ENCODE results near the gene FOLR3.
"Not testable (repeated sequence)": the region's sequence is repeated elsewhere in the genome, so short reads cannot be mapped to it uniquely, and the experiment has no call there.

The FOLR3 gene

DNA sequence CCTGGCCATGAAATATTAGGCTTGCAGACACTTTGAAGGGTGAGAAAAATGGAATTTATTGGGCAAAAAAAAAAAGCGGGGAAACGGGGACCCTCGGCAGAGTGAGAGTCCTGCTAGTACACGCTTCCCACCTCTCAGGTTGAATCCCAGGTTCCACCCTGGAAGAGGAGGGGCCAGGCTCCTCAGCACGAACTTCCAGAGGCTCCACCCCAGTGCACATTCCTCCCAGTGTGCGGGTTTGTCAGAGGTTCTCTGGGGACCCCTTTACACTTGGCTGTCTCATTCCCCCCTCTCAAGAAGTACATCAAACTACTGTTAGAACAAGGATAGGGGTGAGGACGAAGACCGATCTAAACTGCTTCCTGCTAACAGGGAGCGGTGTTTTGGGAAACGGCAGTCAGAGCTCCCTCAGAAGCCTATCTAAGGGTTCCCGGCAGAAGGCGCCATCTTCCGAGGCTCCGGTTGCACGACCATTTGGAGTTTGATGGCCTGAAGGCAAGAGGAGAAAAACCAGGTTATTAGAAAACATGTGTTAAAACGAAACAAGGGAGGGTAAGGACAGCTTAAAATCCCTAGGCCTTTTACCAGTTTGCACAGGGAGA is 27.5 kb downstream of the FOLR3 start:
- DNase-seq (ENCODE audit: low read depth in 2 of 2): no peak

- not testable (repeated sequence) for DNase-seq (ENCODE audit: low read depth in 2 of 2)
Observed at GRCh38 chr11:72164187-72164586, 28.7 kb downstream of the FOLR3 start.

- DNase-seq (ENCODE audit: low read depth in 2 of 2): not testable (repeated sequence)
Observed at GRCh38 chr11:72169046-72169555, 33.6 kb downstream of the FOLR3 start.

- DNase-seq (ENCODE audit: low read depth in 2 of 2): not testable (repeated sequence)
Observed at GRCh38 chr11:72169754-72170153, 34.2 kb downstream of the FOLR3 start.

DNA sequence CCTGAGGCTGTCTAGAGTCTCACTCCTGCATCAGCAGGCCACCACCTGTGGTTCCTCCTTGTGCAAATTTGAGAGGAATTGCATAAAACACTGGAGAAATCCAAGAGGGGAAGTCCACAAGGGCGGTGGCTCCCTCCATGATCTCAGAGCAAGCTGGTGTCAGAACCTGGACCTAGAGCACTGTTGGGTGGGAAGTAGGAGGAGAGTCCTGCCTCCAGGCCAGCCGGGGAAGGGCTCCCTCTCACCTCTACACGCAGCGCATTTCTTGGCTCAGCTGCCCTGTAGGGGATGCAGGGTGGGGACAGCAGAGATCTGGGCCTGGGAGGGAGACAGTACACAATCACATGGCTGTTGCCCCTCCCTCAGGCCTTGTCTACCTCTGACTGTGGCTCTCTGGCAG is 36.5 kb downstream of the FOLR3 start:
- not testable (repeated sequence) for DNase-seq (ENCODE audit: low read depth in 2 of 2)

GRCh38 chr11:72173291-72173690 is 37.8 kb downstream of the FOLR3 start:
- DNase-seq (ENCODE audit: low read depth in 2 of 2): no peak

GRCh38 chr11:72174302-72175070 is 39.0 kb downstream of the FOLR3 start:
- no peak for DNase-seq (ENCODE audit: low read depth in 2 of 2)

DNA sequence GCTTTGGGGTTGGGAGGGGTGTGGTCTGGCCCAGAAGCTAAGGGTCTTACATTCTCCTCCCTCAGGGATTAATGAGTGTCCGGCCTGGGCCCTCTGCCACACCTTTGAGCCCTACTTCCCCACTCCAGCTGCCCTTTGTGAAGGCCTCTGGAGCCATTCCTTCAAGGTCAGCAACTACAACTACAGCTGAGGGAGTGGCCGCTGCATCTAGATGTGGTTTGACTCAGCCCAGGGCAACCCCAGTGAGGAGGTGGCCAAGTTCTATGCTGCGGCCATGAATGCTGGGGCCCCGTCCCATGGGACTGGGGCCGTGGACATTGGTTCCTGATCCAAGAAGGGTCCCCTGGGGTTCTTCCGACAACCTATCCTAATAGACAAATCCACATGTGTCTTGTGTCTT is 42.1 kb downstream of the FOLR3 start:
- DNase-seq (ENCODE audit: low read depth in 2 of 2): no peak

GRCh38 chr11:72179049-72179803 is 43.7 kb downstream of the FOLR3 start:
- DNase-seq (ENCODE audit: low read depth in 2 of 2): no peak

- no peak for DNase-seq (ENCODE audit: low read depth in 2 of 2)
Observed at GRCh38 chr11:72179804-72180396, 44.4 kb downstream of the FOLR3 start.

DNA sequence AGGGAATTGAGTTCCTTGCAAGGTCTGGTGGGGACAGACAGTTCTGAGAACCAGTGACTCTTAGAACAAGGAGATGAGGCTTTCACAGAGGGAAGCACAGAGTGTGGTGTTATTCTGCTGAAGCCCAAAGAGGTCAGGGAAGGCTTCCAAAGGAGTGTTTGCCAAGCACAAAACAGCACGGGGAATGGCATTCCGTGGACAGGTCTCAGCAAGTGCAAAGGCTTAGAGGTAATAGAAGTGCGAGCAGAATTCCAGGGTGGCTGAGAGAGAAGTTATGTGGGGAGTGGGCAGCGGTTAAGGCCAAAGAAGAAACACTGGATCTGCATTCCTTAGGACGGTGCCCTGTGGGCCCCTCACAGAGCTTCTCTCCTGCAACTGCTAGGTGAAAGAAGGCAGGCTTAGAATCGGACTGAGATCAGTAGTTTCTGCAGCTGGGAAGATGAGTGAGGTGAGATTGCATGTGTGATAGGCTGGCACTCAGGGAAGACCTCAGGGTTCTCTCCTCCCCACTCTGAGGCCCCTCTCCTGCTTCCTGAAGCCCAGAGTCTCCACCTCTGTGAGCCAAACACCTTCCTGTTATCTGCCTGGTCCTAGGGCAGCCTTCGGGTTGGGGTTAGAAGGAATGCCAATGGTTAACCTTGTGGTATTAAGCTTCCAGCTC is 45.5 kb downstream of the FOLR3 start:
- not testable (repeated sequence) for DNase-seq (ENCODE audit: low read depth in 2 of 2)

DNA sequence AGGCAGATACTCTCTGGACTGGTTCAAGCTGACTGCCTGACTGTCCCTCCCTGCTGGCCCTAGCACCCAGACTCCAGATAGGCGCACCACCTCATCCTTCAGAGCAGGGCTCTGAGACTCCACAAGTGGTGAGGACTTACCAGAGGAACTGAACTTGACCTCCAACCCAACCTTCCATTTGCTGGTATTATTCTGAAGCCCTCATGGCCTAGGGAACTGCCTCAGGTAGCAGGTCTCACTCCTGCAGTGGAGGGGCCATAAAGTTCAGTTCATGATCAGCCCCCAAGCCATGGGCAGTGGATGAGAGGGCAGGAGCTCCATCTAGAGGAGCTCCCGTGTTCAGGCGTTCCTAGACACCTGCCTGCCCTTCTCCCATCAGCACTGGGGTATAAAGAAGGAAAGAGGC is 46.0 kb downstream of the FOLR3 start:
- DNase-seq (ENCODE audit: low read depth in 2 of 2): not testable (repeated sequence)

DNA sequence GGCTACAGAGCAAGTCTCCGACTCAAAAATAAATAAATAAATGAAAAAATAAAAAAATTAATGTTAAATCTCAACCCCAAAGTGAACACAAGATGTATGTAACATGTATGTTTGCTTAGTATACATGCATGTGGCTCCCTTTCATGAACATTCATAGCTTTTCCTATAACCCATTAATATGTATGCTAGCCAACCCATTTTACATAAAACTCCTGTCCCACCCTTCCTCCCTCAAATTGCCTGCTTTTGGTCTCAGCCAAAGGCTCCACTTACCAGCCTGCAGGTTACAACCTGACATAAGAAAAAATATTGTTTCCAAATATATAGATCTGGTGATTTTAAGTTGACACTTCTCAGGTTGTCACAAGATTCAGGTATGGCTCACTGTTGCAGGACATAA is 52.7 kb downstream of the FOLR3 start:
- DNase-seq (ENCODE audit: low read depth in 2 of 2): no peak
